K562 (cell line): ENCODE data around the gene PLA2G2C. TPM values are rescaled to one million over a fixed set of nuclear protein-coding genes. Genes with fewer than 3 reads are reported as not detected.

ENCODE experiments used
- ATF1 ChIP-seq, 2 experiments: fragments of 450-650 bp in 1 of 2; IDR thresholded peaks; 2 replicates each; pipeline ENCODE4 v1.6.1; 2016; ENCODE audit warnings: missing compliant biosample characterization in 1 of 2, missing genetic modification characterization in 1 of 2
- CUX1 ChIP-seq: fragments of 200-800 bp; sonication (Bioruptor generic); IDR thresholded peaks from 2 replicates; pipeline ENCODE4 v1.6.1; 2016; ENCODE audit warnings: missing genetic modification characterization, missing compliant biosample characterization
- GABPA ChIP-seq: fragments of 200-800 bp; sonication (Bioruptor generic); conservative IDR thresholded peaks from 2 replicates; pipeline ENCODE4 v1.6.1; 2016; ENCODE audit warnings: low read depth, missing genetic modification characterization, missing compliant biosample characterization
- ILF3 ChIP-seq: fragments of 450-650 bp; IDR thresholded peaks from 2 replicates; pipeline ENCODE4 v1.6.1; 2018; ENCODE audit warnings: antibody characterized with exemption, mild to moderate bottlenecking, moderate library complexity, borderline replicate concordance
- KLF1 ChIP-seq: fragments of 450-650 bp; IDR thresholded peaks from 2 replicates; pipeline ENCODE4 v1.6.1; 2016; ENCODE audit warnings: missing genetic modification characterization, missing compliant biosample characterization
- MAFF ChIP-seq: IDR thresholded peaks from 2 replicates; pipeline ENCODE4 v1.6.1; 2012; ENCODE audit warnings: low read length, improper control_type of control experiment
- PREB ChIP-seq: sonication (generic); formaldehyde crosslinking; IDR thresholded peaks from 2 replicates; pipeline ENCODE4 v1.8.1; 2023; ENCODE audit warnings: mild to moderate bottlenecking, missing genetic modification reagents
- RBM34 ChIP-seq: fragments of 200-400 bp; formaldehyde crosslinking; IDR thresholded peaks from 2 replicates; pipeline ENCODE4 v1.6.1; 2018; ENCODE audit warnings: low read length, borderline replicate concordance; ENCODE audit not compliant: insufficient read depth
- SP2 ChIP-seq: IDR thresholded peaks from 2 replicates; pipeline ENCODE4 v1.6.1; 2011; ENCODE audit warnings: mild to moderate bottlenecking, low read depth, low read length, moderate library complexity; ENCODE audit not compliant: poor library complexity, severe bottlenecking; ENCODE audit errors: extremely low read depth
- TEAD2 ChIP-seq: fragments of 450-650 bp; IDR thresholded peaks from 2 replicates; pipeline ENCODE4 v1.6.1; 2016; ENCODE audit warnings: missing genetic modification characterization, control low read depth, missing compliant biosample characterization
- ZNF12 ChIP-seq: sonication (generic); formaldehyde crosslinking; IDR thresholded peaks from 2 replicates; pipeline ENCODE4 v1.4.0; 2020; ENCODE audit warnings: mild to moderate bottlenecking, missing genetic modification reagents
- ZNF140 ChIP-seq: fragments of 250-450 bp; sonication (Bioruptor Pico); IDR thresholded peaks from 2 replicates; pipeline ENCODE4 v1.8.0; 2021; ENCODE audit warnings: moderate library complexity, mild to moderate bottlenecking, inconsistent platforms
- ZNF175 ChIP-seq: fragments of 200-800 bp; sonication (Bioruptor generic); IDR thresholded peaks from 2 replicates; pipeline ENCODE4 v1.6.1; 2016; ENCODE audit warnings: low read depth, mild to moderate bottlenecking, missing genetic modification characterization, missing compliant biosample characterization
- ZNF224 ChIP-seq: sonication (generic); formaldehyde crosslinking; IDR thresholded peaks from 2 replicates; pipeline ENCODE4 v1.8.0; 2022; ENCODE audit warnings: mild to moderate bottlenecking, missing genetic modification reagents
- ZNF23 ChIP-seq: fragments of 250-450 bp; sonication (Bioruptor Pico); IDR thresholded peaks from 2 replicates; pipeline ENCODE4 v1.4.0; 2020; ENCODE audit warnings: mild to moderate bottlenecking
- ZNF639 ChIP-seq, 2 experiments: fragments of 200-800 bp in 1 of 2; sonication (Bioruptor generic) in 1 of 2; sonication (generic) in 1 of 2; formaldehyde crosslinking in 1 of 2; IDR thresholded peaks in 1 of 2; conservative IDR thresholded peaks in 1 of 2; 2 replicates each; pipeline versions ENCODE4 v1.5.0 to v1.6.1; 2016 to 2020; ENCODE audit warnings: missing compliant biosample characterization in 1 of 2, missing genetic modification characterization in 1 of 2, missing genetic modification reagents in 1 of 2
- ZNF780A ChIP-seq: fragments of 250-450 bp; sonication (Bioruptor Pico); IDR thresholded peaks from 2 replicates; pipeline ENCODE4 v1.5.0; 2021; ENCODE audit warnings: mild to moderate bottlenecking
- ZSCAN29 ChIP-seq: fragments of 450-650 bp; IDR thresholded peaks from 2 replicates; pipeline ENCODE4 v1.6.1; 2017
- polyA plus RNA-seq, 8 experiments: library from polyadenylated mRNA; depleted of rRNA in 4 of 8; stranded (reverse) in 5 of 8; unstranded in 3 of 8; fragments of >200 nt; fragmentation: Nextera tagmentation in 2 of 8; fragmentation: Illumina TruSeq in 1 of 8; extraction: Ambion mirVana in 2 of 8; extraction: Trizol in 1 of 8; gene quantifications; 2 replicates each; pipeline versions ENCODE4 v1.2.1 to v1.2.3, GENCODE V29; 2011 to 2014; ENCODE audit warnings: inconsistent platforms in 1 of 8, missing spikeins in 1 of 8
- total RNA-seq, 7 experiments: library from RNA; depleted of rRNA in 6 of 7; stranded (reverse); fragments of >200 nt in 6 of 7; fragmentation: Illumina TruSeq in 2 of 7; extraction: Trizol in 2 of 7; gene quantifications; 2 replicates each; pipeline versions ENCODE4 v1.2.1 to v1.2.3, GENCODE V29; 2011 to 2021; ENCODE audit warnings: low replicate concordance in 1 of 7

Gene PLA2G2C
- total and polyA plus RNA-seq, 9 of the 15 experiments (the other 6 are each of a cell fraction or from before 2014, with no cell fraction given) = 0.14 to 0.49 (median 0.21) TPM

- TF ChIP-seq CUX1 (no peak), ILF3 (no peak), ZNF639 (CRISPR knock-in tag; conservative IDR thresholded peaks at IDR 0.05 in 1 of 2, IDR thresholded peaks at IDR 0.05 in 1 of 2) (no peak), ZNF140 (CRISPR knock-in tag) (no peak), ZNF224 (no peak), ATF1 (CRISPR knock-in tag; IDR thresholded peaks at IDR 0.05) (no peak), ATF1 (tag; IDR thresholded peaks at IDR 0.05) (no peak), MAFF (no peak), ZNF780A (CRISPR knock-in tag) (no peak), ZNF12 (CRISPR knock-in tag) (no peak), TEAD2 (tag) (no peak), ZSCAN29 (no peak), GABPA (tag) (no peak), ZNF175 (CRISPR knock-in tag) (no peak), PREB (CRISPR knock-in tag) (no peak), ZNF23 (CRISPR knock-in tag) (no peak), RBM34 (no peak), KLF1 (peak; percentile 68), SP2 (no peak)
Observed at GRCh38 chr1:20197329-20197791, 11.0 kb upstream of the PLA2G2C start (continued).
